ENCODE measurements around the gene UBALD1.

Gene UBALD1

DNA sequence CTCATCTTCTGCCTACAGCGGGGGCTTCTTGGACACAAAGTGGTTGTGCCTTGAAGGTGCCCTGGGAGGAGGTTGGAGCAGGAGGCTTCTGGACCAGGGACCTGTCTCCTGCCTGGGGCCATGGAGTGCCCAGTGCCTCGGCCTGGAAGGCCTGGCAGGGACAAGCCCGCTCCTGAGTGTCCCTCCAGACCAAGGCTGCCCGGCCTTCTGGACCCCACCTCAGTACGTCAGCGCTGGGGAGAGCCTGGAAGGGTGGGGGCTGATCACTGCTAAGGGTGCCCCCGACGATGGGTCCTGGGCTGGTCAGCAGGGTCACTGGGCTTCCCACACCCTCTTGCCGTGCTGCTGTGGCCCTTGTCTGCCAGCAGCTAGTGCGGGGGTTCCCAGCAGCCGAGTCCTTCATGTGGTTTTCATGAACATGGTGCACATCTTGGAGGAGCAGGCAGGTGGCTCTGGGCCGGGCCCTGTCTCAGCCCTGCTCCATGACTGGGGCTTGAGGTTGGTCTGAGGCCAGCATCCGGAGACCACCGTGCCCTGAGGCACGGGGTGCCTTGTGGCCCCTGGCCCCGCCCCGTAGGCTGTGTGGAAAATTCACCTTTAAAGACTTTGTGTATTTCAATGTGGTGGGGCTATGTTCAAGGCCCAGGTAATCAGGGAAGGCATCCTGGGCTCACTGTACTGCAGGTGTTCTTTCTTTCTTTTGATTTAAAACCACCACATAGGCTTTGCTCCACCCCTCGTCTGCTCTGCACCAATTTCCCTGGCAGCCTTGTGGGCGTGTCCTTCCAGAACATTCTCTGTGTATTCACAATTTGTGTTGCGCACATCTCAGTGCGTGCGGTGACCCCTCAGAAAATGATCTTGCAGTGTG, 32.3 kb upstream of the UBALD1 start:
- no peak for DNase-seq (ENCODE audit: low spot score)

DNA sequence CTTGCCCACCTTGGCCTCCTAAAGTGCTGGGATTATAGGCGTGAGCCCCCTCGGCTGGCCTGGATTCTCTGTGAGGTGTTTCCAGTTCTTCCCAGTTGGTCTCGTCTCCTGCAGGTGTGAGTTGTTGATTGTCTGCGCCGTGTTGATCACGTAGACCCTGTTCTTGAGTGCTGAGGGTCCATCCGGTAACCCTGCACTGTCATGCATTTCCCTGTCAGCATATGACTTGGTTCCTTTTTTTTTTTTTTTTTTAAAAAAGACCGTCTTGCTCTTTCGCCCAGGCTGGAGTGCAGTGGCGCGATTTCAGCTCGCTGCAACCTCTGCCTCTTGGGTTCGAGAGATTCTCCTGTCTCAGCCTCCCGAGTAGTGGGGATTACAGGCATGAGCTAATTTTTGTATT, 27.2 kb upstream of the UBALD1 start:
- no peak for DNase-seq (ENCODE audit: low spot score)

DNA sequence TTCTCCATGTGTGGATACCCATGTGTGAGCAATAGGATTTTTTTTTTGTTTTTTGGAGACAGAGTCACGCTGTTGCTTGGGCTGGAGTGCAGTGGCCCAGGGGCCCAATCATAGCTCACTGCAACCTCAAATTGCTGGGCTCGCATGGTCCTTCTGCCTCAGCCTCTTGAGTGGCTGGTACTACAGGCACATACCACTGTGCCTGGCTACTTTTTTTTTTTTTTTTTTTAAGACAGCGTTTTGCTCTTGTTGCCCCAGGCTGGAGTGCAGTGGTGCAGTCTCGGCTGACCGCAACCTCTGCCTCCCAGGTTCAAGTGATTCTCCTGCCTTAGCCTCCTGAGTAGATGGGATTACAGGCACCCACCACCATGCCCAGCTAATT, 26.6 kb upstream of the UBALD1 start:
- no peak for DNase-seq (ENCODE audit: low spot score)

DNA sequence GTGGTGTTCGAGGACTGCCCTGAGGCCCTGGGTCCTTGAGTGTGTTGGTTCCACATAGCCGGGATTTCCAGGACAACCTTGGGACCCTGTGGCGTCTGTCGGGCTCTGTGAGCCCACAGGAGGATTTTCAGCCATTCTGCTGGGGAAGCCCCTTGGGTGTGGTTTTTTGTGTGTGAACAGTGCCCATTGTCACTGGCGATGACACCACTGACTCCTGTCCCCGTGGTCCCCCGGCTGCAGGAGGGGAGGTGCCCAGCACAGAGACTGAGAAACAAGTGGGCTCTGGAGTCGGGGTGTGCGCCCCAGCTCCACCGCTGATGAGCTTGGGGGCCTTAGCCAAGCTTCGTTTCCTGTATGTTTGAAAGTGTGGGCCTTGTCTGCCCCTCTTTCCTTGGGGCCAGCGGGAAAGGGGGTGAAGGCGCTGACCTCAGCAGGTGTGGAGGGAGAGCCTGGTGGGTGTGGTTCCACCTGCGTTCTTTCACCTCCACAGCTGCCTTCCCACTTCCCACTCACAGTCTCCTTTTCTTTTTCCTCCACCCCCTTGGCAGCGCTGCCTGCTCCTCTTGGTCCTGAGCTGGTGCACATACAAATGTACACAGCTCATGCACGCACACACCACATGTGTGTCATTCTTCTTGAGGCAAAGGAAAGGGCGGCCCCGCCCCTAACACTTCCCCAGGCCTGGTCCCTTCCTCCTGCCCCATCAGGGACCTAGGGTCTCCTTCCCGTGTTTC, 26.1 kb upstream of the UBALD1 start:
- DNase-seq (ENCODE audit: low spot score) = no peak

DNA sequence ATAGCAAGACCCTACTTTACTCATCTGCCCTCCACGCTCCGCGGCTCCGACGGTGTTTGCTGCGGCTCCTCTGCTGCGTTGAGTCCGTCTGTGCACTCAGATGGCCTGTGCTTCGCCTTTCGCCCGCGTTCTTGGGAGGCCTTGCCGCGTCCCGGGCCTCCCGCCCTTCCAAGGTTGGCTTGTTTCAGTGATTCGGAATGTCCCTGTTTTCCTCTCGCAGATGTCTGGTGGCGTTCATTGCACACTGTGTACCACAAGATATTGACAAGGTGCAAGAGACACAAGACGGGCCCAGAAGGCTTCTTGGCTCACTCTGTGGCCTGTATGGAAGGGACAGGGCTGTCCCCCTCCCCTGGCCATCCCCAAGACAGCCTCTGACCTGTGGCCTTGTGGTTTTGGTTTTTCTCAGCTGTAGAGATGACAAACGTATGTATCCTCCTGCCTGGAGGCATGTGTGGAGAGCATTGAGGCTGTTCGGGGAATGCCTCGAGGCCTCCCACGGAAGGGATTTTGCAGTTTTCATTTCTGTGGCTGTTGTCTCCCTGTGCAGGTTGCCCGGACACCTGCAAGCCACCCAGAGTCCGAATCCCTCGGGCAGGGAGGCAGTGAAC, 25.3 kb upstream of the UBALD1 start:
- no peak for DNase-seq (ENCODE audit: low spot score)

DNA sequence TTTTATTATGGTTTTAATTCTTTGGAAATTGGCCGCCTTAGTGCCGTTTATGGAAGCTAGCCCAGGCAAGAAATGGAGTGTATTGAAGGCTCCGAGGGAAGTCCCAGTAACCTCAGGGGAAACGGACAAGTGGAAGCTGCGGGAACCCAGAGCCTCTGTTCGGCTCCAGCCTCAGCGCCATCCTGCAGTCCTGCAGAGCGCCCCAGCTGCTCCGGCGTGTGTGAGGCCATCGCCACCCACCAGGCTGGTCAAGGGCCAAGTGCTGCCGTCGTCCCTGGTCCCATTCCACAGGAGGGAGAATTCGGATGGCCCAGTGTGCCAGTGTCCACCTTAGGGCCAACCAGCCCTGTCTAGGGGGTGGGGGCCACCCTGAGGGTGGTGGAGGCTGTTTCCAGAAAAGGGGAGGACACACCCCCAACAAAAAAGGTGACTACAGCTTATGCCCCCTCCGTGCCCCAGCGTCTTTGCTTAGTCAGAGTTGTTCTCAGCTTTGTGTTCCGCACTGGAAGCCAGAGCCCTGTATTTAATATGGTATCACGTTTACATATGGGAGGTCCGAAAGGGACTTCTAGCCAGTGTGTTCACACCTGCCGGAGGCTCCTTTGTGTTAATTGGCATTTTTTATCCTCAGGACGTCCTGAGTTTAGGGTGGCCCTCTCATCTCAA, 22.9 kb upstream of the UBALD1 start:
- no peak for DNase-seq (ENCODE audit: low spot score)

DNA sequence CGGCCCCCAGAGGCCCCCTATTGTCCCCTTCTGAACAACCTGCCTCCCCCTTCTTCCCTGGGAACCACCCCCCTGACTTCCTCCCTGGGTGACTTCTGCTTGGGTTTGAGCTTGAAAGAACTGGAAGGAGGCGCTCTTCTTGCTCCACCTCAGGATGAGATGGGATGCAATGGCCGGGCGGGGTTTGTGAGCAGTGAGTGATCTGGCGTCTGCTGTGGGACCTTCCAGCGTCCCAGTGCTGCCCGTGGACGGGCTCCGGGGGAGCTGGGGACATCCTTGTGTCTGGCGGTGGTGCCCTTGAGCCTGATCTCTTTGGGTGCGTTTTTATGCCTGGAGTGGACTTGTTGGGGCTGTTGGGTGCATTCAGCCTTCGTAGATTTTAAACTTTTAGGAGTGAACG, 21.5 kb upstream of the UBALD1 start:
- DNase-seq (ENCODE audit: low spot score) = no peak

DNA sequence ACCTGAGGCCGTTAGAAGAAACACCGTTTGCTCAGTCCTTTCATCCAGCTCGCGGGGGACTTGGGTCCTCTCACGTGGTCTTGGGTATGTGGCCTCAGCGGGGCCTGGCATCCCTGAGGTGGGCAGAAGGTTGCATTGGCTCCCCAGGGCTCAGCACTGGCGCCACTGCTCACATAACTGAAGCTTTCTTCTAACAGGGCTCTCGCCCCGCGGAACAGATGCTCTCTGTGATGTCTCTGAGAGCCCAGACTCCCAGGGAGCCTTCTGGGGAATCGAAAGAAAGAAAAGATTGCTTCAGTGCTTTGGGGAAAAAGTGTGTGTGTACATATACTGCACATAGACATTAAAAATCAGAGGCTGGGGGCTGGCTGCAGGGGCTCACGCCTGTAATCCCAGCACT, 20.1 kb upstream of the UBALD1 start:
- no peak for DNase-seq (ENCODE audit: low spot score)

DNA sequence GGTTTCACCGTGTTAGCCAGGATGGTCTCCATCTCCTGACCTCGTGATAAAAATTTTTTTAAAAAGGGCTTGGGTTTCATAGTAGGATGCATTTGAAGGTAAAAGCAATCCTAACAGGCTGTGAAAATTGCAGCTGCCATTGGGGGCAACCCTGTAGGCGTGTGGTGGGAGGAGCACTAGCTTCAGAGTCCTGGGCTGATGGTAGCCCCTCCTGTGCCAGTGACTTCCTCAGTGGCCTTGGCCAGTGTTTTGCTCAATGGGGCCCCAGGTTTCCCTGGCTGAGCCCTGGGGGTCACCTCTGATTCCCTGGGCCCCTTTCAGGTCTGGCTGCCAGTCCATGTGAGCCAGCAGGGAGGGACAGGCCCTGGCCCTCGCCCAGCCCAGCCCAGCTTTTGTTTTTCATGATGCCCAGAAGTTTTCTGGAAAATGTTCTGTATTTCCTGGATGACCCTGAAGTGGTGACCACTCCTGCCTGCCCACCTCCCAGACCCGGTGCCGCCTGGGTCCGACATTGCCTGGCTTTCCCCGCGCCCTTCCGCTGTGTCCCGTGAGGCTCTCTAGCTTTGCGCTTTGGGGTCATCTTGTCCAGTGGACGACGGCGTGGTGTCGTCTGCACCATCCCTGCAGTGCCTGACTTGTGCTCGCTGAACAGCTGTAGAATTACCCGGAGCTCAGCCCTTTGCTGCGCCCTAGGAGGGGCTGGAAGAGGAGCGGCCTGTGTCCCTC, 19.4 kb upstream of the UBALD1 start:
- DNase-seq (ENCODE audit: low spot score) = no peak

DNA sequence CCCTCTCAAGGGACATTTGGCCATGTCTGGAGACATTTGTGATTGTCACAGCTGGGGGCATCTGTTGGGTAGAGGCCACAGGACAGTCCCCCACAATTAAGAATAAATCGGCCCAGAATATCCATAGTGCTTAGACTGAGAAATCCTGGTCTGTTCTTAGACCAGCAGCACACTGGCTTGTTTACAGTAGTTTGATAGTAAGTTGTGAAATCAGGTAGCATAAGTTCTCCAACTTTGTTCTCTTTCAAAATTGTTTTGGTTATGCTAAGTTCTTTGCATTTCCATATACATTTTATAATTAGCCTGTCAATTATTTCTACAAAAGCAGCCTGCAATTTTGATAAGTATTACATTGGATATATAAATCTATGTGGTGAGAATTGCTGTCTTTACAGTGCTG, 16.8 kb upstream of the UBALD1 start:
- DNase-seq (ENCODE audit: low spot score) = no peak

DNA sequence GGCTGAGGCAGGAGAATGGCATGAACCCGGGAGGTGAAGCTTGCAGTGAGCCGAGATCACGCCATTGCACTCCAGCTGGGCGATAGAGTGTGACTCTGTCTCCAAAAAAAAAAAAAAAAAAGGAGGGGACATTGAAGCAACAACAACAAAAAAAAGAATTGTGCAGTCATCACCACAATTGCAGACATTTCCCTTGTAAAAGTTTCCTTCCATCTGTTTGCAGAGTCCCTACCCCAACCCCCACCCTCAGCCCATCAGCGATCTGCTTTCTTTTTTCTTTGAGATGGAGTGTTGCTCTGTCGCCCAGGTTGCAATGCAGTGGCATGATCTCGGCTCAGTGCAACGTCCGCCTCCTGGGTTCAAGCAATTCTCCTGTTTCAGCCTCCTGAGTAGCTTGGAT, 13.6 kb upstream of the UBALD1 start:
- no peak for DNase-seq (ENCODE audit: low spot score)

DNA sequence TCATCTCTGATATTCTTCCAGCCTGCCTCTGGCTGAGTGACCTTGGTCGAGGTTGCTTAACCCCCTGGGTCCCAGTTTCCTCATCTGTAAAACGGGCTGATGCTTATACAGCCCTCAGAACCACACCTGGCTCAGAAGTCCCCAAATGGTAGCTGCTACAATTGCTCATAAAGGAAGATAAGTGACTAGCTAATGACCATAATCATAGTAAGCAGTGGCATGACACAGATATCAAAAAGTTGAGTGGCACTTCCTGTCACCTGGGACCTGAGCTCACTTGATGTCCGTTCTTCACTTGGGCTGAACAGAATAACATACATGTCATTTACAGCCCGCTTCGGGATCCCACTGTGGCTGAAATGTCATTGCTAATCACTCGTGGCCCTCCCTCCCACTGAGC, 11.7 kb upstream of the UBALD1 start:
- DNase-seq (ENCODE audit: low spot score) = no peak

DNA sequence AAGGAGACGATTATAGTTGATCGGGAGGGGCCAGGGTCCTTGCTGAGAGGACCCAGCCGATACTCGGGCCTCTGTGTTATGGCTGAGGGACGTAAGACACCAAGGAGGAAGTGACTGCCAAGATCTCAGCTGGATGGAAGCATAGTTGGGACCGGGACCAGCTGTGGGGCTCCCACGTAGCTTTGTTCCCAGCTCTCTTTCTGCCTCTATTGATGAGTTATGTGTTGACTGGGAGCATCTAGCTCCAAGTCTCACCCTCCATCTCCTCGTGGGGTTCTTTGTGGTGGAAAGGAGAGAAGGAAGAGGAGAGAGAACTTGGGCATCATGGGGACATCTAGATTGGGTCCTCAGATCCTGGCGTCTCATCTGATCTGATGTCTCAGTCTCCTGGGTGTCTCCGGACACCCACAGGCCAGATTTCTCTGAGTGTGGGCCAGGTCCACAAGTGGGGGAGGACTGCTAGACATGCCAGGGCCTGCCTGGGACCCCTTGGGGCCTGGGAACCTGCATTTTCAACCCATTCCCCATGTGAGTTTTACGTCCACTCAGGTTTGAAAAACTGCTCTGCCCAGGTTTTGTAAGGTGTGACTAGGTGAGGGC, 11.0 kb upstream of the UBALD1 start:
- DNase-seq (ENCODE audit: low spot score) = no peak

DNA sequence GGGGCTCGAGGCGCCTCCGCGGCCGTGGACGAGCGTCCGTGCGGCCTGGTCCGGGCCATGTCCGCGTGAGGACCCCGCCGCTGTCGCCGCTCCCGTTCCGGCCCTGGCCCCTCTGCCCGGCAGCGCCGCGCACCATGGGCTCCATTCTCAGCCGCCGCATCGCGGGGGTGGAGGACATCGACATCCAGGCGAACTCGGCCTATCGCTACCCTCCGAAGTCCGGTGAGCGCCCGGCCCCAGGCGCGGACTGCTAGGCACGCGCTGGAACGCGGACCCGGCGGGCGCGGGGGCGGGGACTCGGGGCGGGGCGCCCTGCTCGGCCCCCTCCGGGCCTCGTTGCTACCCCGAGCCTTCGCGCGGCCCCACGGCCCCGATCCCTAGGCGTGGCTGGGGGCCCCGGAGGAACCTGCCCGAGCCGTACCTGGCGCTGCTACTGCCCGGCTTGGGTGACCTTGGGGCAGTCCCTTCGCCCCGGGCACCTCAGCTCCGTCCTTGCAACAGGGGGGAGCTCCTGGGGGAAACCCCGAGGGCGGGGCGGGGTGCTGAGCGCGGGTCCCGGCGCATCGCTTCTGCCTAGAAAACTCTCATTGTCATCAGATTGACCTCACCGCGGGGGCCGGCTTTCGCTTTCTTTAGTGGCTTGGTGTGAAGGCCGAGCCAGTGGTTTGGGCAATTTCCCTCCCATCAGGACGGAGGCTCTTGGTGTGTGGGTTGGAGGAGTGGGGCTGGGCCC, 10.3 kb upstream of the UBALD1 start:
- peak; percentile 67 for DNase-seq (ENCODE audit: low spot score)

DNA sequence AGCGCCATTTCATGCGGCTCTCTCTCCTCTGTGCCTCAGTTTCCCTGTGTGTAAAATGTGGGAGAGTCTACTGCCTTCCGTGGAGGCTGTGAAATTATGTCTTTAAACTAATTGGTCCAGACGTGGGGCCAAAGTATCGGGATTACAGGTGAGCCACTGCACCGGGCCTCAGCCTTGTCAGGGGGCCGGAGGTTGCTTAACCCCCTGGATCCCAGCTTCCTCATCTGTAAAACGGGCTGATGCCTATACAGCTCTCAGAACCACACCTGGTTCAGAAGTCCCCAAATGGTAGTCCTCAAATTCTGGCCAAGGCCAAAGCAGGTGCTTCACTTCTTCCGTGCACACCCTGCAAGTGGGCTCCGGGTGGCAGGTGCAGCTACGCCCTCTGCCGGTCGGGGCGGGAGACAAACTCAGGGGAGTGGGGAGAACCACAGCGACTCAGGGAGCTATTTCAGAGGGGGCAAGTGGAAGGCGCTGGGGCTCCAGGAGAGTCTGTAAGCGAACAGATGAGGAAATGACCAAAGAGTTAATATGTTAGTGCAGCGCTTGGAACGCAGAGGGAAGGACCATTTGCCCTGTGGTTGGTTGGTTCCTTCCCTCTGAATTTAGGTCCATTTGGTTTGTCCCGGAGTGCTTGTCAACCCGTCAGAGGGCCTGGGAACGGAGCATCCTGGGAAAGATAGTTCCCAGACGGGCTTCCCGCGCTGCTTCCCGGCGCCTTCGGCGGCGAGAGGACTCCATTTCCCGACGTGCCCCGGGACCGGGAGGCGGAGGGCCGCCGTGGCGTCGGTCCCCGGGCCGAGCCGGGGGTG, 9.5 kb upstream of the UBALD1 start, which contains the start of gene MGRN1:
Gene MGRN1, plus strand, starts transcription at position 812 of the 812 bp plus-strand sequence. CDS start 135 bp downstream, outside the sequence.
- DNase-seq (ENCODE audit: low spot score) = peak; percentile 97

DNA sequence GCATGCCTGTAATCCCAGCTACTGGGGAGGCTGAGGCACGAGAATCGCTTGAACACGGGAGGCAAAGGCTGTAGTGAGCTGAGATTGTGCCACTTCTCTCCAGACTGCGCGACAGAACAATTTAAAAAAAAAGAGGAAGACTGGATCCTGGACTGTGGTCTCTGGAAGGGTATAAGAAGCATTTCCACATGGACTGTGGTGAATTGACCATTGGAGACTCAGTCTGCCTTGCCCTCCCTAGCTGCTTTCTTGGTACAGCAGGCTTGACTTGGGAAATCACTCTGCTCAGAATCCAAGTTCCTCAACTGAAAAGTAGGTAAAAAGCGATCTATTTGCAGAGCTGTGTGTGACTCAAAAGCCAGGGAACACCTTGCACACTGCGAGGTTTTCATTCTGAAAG, 8.9 kb upstream of the UBALD1 start:
- DNase-seq (ENCODE audit: low spot score) = no peak

DNA sequence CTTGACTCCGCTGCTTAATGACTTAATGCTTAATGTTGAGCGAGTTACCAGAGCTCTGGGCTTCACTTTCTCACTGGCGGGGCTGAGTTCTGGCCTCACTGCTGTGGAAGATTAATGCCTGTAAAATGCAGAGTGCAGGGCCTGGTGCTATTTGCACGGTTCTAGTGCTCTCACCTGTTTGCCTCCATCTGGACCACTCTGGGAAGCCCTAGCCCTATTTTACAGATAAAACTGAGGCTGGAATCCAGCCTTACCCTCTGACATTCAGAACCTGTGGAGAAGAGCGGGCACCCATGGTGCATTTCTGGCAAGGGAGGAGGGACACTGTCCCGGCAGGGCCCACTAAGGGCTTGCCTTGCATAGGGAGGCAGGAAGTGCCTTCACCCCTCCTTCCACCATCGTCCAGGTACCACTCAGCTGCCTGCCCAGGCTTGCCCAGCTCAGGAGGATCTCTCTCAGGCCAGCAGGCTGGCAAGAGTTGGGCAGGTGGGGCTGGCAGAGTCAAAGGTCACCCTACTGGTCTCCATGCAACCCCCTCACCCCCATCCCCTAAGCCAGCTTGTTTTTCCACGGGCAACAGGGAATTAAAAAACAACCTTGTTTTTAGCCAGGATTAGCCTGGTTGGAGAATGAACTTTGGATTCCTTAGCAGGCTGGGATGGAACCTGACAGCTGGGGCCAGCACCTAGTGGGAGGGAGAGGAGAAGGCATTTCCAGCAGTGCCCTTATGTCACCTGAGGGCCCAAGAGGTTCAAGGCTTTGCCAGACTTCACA, 4.1 kb upstream of the UBALD1 start:
- no peak for DNase-seq (ENCODE audit: low spot score)

DNA sequence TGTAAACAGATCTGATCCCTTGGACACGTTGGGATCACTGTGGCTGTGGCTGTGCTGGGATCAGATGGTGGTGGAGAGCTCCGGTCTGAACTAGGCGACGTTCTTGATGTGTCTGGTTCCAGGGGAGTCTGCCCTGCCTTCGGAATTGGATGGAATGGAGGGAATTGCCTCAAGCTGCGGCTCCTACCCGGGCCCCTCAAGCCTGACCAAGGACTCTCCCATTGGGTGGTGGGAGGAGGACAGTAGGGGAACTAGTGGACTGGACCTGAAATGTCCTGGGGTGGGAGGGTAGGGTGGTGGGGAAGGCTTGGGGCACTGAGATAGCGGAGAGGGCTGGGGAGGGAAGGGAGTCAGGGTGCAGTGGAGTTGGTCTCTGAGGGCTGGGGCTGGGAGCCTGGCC, 3.2 kb upstream of the UBALD1 start:
- DNase-seq (ENCODE audit: low spot score) = no peak

Measured in AG08396 (cell line).